MCF 10A (cell line): ENCODE results near the gene MAP2K5. TPM values are rescaled to one million over a fixed set of nuclear protein-coding genes. Genes with fewer than 3 reads are reported as not detected.

ENCODE experiments used
- BruUV-seq: library from RNA; stranded (reverse); fragments of 400-500 nt; replicated peaks from 2 replicates; lab custom pipeline; 2021; lab: Mats Ljungman, UMichigan
- CTCF ChIA-PET: fragments of 300-600 bp; sonication (Branson Sonifier 250); formaldehyde crosslinking; extraction: SDS; loops from one replicate; lab custom pipeline; 2021; ENCODE audit warnings: antibody characterized with exemption, inconsistent platforms; lab: Yijun Ruan, JAX
- POLR2A ChIA-PET: fragments of 300-600, 350-650 bp; sonication (Branson Sonifier 250); formaldehyde crosslinking; extraction: SDS; loops from one replicate; lab custom pipeline; 2020; ENCODE audit warnings: antibody characterized with exemption, inconsistent platforms; lab: Yijun Ruan, JAX
- DNase-seq: peaks from one replicate; pipeline ENCODE4 v3.0.0-alpha.2; 2018; ENCODE audit not compliant: unreplicated experiment
- H3K27ac Mint-ChIP-seq: one replicate; pipeline ENCODE4 v1.8.0; 2022; ENCODE audit warnings: mild to moderate bottlenecking, low read depth, mixed read lengths; ENCODE audit not compliant: unreplicated experiment
- H3K27me3 Mint-ChIP-seq: one replicate; pipeline ENCODE4 v1.8.0; 2022; ENCODE audit warnings: mixed read lengths; ENCODE audit not compliant: insufficient read depth, unreplicated experiment
- H3K36me3 Mint-ChIP-seq: one replicate; pipeline ENCODE4 v1.8.0; 2022; ENCODE audit warnings: mild to moderate bottlenecking, moderate library complexity, mixed read lengths; ENCODE audit not compliant: insufficient read depth, unreplicated experiment
- H3K4me1 Mint-ChIP-seq: one replicate; pipeline ENCODE4 v1.8.0; 2022; ENCODE audit warnings: mixed read lengths; ENCODE audit not compliant: insufficient read depth, unreplicated experiment
- H3K4me3 Mint-ChIP-seq: one replicate; pipeline ENCODE4 v1.8.0; 2022; ENCODE audit warnings: mild to moderate bottlenecking, moderate library complexity, mixed read lengths; ENCODE audit not compliant: unreplicated experiment
- H3K9me3 Mint-ChIP-seq: one replicate; pipeline ENCODE4 v1.8.0; 2022; ENCODE audit warnings: mixed read lengths; ENCODE audit not compliant: unreplicated experiment
- intact Hi-C: fragments of 100-400 bp; cut with micrococcal nuclease; formaldehyde crosslinking; loops from 2 replicates; pipeline ENCODE4 v1.14.1; 2022
- total RNA-seq: library from RNA; stranded (reverse); gene quantifications from 2 replicates; pipeline ENCODE4 v1.2.3, GENCODE V29; 2022
- TF ChIP-seq, protein P1 (sequence below): fragments of 200-600 bp; IDR thresholded peaks from one replicate; pipeline ENCODE4 v1.8.0; 2022; ENCODE audit warnings: antibody characterized with exemption, mild to moderate bottlenecking; ENCODE audit not compliant: unreplicated experiment

Gene MAP2K5
- total RNA-seq, 1 experiment from 2014 or later: 24.4 TPM

DNA sequence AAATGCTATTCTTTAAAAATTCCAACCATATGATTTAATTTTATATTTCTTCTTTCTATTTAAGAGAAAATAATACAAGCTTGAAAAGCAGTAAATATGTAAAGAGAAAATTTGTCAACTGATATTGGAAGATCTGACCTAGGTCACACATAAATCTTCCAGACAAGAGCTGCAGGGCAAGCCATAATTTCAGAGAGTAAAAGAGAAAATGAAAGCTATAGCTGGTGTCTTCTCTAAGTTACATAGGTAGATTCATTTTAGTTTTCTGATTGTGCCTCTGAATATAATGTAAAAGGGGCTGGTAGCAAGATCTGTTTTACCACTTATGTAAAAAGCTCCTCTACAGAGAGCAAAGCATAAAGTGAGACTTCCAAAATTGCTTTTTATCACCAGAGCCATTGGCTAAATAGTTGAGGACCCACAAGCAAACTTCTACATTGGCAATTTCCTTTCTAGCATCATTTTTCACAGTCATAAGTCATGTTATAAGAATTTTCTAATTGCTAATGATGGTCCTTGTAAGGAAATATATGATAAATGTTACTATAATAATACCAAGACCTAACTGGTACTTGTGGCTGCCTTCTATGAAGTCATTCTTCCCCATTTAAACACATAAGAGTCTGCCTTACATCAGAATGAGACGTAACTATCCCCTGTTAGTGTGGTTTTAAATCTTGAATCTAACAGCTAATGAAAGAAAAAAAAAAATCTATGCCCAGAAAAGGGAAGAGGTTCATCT lies 202.0 kb downstream of the MAP2K5 start:
- BruUV-seq: no TSS peak
- H3K4me3 Mint-ChIP-seq: no peak overlapping the region
- POLR2A ChIA-PET: interaction anchor here (0.8 to 3.2 kb wide), 3 partner anchors 12 to 1711 kb away, joined by 3 to 10 read pairs (median 3); partner anchors contain the start of gene C15orf61
- H3K27ac Mint-ChIP-seq: peak overlapping the region; percentile 89
- no peaks in the 10 kb centered on the region for H3K9me3 Mint-ChIP-seq
- CTCF ChIA-PET: interaction anchor here (0.6 to 1.0 kb wide), 2 partner anchors 26 to 1007 kb away, joined by 3 read pairs; no protein-coding TSS in a partner anchor
- no peaks in the 10 kb centered on the region for H3K36me3 Mint-ChIP-seq
- intact Hi-C loops: loop anchor here (5.0 kb wide), 1 partner anchor 222 kb away; the partner anchor contains the start of gene C15orf61
- TF ChIP-seq, protein P1, sequence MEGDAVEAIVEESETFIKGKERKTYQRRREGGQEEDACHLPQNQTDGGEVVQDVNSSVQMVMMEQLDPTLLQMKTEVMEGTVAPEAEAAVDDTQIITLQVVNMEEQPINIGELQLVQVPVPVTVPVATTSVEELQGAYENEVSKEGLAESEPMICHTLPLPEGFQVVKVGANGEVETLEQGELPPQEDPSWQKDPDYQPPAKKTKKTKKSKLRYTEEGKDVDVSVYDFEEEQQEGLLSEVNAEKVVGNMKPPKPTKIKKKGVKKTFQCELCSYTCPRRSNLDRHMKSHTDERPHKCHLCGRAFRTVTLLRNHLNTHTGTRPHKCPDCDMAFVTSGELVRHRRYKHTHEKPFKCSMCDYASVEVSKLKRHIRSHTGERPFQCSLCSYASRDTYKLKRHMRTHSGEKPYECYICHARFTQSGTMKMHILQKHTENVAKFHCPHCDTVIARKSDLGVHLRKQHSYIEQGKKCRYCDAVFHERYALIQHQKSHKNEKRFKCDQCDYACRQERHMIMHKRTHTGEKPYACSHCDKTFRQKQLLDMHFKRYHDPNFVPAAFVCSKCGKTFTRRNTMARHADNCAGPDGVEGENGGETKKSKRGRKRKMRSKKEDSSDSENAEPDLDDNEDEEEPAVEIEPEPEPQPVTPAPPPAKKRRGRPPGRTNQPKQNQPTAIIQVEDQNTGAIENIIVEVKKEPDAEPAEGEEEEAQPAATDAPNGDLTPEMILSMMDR: no peak
- no peak for DNase-seq
- H3K27me3 Mint-ChIP-seq: no peaks in the 10 kb centered on the region
- H3K4me1 Mint-ChIP-seq: peaks cover 19% of the 10 kb centered on the region

GRCh38 chr15:67745073-67746006 lies 202.8 kb downstream of the MAP2K5 start:
- DNase-seq: peak; percentile 51

DNA sequence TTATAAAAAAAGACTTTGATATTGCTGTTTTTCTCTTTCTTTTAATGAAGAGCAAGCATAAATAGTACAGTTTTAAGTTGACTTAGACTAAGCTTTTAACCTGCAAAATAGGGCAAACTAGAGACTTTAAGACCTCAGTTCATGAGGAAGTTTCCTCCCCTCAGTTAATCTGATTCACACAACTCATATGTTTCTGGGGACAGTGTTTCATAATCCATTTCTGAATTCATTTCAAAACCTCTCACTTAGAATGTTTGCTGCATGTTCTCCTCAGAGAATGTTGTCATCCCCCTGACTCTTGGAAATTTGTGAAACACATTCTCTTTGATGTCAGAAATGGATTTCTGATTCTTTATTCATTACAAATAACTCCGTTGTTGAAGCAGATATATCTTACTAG lies 203.5 kb downstream of the MAP2K5 start:
- intact Hi-C loops: loop anchor here (5.0 kb wide), 1 partner anchor 224 kb away; the partner anchor contains the start of gene C15orf61
- DNase-seq: peak; percentile 72
- H3K4me3 Mint-ChIP-seq: peak overlapping the region; percentile 52
- H3K4me1 Mint-ChIP-seq: peaks cover 27% of the 10 kb centered on the region
- H3K36me3 Mint-ChIP-seq: no peaks in the 10 kb centered on the region
- ChIA-PET POLR2A (interaction anchor here (0.6 to 3.2 kb wide), 3 partner anchors 8 to 204 kb away, joined by 3 to 10 read pairs (median 4); partner anchors contain the start of gene MAP2K5), CTCF (interaction anchor here (0.7 kb wide), 1 partner anchor 44 kb away, joined by 3 read pairs; no protein-coding TSS in a partner anchor)
- H3K9me3 Mint-ChIP-seq: no peaks in the 10 kb centered on the region
- no peaks in the 10 kb centered on the region for H3K27me3 Mint-ChIP-seq
- TF ChIP-seq, protein P1: no peak
- BruUV-seq: TSS peak; percentile 87
- peak overlapping the region; percentile 89 for H3K27ac Mint-ChIP-seq

More at GRCh38 chr15:67745073-67746006, 202.8 kb downstream of the MAP2K5 start:
- Mint-ChIP-seq H3K36me3 (no peaks in the 10 kb centered on the region), H3K4me3 (peak overlapping the region; percentile 8), H3K27me3 (no peaks in the 10 kb centered on the region), H3K4me1 (peaks cover 21% of the 10 kb centered on the region), H3K27ac (peak overlapping the region; percentile 89), H3K9me3 (no peaks in the 10 kb centered on the region)
- TSS peak; percentile 94 for BruUV-seq
- intact Hi-C loops: loop anchor here (5.0 kb wide), 1 partner anchor 223 kb away; the partner anchor contains the start of gene C15orf61
- TF ChIP-seq, protein P1: no peak
- ChIA-PET POLR2A (interaction anchor here (0.6 to 3.2 kb wide), 3 partner anchors 11 to 224 kb away, joined by 3 to 10 read pairs (median 3); partner anchors contain the start of genes C15orf61 and MAP2K5), CTCF (interaction anchor here (1.0 kb wide), 1 partner anchor 25 kb away, joined by 3 read pairs; no protein-coding TSS in a partner anchor)
